Epidermal melanocyte (primary cell): Measurements from ENCODE around the gene MRNIP.

Experiments
- DNase-seq: peaks from one replicate; pipeline ENCODE4 v3.0.0; 2011; ENCODE audit warnings: low spot score; ENCODE audit not compliant: insufficient read length

The MRNIP gene

DNA sequence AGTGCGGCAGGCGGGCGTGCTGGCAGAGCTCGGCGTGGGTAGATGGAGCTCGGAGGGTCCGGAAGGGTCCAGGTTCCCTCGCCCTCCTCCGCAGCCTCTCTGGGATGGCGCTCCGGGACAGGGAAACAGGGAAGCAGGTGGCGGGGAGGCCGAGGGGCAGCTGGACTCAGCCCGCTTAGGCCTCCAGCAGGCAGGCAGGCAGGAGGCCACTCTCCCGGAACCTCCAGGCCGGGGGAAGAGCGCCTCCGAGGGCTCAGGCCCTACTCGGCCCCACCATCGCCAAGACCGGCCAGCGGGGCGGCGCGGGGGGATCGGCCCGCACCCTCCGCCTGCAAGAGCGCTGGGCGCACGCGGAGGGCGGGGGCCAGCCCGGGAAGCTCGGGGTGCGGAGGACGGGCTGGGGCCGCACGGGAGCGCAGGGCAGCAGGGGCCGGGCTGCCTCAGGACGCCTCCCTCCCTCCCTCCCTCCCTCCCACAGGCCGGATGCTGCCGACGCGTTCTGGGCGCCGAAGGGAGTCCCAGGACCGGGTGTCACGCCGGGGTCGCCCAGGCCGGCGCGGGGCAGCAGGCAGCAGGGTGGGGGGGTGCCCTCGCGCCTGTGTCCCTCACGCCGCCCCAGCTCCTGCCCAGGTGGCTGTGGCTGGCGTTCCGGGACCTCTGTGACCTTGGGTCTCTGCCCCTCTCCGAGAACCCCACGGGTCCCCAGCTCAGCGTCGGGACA, 52.9 kb downstream of the MRNIP start:
- DNase-seq: peak; percentile 71

DNA sequence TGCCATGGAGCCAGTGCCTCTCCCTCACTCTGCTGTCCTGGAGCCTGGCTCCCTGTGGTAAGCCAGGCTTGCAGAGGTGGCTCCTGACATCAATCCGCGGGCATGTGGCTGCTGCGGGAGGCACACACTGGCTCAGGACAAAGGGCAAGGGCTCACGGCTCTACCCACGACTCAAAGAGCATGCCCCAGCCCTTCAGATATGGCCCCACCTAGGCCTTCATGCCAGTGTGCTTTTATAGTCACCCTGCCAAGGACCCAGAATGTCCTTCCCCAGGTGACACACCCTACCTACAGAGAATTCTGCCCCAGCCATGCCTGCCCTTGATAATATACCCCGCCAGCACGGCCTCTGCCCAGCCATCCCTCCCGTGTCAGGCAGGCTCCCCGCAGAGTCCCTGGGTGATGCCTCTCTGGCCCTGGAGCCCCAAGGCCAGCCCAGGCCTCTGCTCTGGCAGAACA, 53.5 kb downstream of the MRNIP start:
- no peak for DNase-seq

DNA sequence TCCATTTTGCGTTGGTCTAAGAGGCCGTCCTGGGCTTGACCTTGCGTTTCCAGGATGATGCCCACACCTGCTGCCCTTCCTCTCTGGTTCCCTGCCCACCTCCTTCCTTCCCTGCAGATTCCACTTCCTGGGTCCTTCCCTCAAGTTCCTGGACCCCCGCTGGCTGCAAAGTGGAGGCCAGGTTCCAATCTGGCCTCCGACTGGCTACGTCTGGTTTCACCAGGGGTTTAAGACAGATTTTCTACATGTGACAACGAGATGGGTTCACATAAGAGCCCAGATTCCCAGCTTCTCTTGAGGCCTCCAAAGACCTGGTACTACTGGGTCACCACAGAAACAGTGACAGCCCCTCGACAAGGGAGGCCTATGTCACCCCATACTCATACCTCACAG, 54.1 kb downstream of the MRNIP start:
- no peak for DNase-seq

DNA sequence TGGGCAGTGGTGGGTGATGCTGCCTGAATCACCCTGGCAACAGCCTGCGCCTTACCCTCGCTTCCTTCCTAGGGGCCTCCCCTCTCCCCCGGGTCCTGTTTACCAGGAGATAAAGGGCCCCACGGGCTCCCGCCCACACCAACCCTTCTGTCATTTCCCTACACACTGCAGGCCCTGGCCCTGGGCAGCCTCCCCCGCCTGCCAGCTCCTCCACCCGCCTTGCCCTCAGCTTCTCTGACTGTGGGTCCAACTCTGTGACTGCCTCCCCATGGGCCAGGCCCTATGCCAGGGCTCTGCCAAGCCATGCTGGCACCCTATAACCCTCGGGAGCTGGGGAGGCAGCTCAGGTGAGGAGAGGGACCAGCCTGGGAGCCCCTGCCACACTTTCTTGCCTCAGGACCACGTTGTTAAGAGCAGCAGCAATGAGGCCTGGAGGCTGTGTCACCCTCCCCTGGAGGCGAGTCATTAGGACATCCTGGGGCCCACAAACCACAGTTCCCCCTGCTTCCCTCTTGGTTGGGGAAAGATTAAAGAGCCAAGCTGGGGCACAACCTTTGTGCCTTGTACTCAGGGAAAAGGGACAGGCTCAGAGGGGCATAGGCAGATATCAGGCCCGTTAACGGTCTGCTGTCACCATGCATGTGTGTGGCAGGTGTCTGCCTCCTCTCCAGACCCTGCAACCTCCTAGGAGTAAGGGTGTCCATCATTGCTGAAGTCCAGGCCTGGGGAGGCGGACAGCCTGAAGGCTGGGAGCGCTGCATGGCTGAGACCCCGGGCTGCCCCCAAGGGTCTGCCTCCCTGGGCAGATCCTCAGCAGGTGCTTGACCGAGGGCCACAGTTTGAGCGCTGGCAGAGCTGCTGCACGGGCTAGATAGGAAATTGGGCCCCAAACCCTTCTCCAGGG, 54.7 kb downstream of the MRNIP start:
- no peak for DNase-seq

DNA sequence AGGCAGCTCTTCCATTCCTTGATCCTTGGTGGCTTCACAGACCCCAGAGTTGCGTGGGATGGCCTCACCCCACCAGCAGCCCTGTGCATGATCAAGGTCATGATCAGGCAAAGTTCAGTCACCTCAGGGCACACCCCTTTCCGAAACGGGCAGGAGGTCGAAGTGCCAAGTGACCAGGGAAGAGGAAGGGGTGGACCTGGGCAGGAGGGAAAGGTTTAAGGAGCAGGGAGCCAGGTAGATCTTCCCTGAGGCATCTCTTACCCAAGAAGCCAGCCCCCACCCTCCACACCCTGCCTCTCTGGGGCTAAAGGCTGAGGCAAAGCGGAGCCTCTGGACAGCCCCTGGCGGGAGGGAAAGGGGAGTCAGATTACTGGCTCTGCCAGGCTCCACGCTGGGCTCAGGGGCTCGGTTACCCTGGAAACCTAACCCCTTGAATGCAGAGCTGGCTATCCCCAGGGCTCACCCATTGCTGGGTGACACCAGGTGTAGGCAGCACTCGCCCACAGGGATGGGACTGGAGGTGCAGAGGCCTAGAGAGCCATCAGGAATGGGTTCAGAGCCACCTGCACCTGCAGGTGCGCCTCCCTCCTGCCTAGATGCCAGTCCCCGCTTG, 55.6 kb downstream of the MRNIP start:
- DNase-seq: no peak

DNA sequence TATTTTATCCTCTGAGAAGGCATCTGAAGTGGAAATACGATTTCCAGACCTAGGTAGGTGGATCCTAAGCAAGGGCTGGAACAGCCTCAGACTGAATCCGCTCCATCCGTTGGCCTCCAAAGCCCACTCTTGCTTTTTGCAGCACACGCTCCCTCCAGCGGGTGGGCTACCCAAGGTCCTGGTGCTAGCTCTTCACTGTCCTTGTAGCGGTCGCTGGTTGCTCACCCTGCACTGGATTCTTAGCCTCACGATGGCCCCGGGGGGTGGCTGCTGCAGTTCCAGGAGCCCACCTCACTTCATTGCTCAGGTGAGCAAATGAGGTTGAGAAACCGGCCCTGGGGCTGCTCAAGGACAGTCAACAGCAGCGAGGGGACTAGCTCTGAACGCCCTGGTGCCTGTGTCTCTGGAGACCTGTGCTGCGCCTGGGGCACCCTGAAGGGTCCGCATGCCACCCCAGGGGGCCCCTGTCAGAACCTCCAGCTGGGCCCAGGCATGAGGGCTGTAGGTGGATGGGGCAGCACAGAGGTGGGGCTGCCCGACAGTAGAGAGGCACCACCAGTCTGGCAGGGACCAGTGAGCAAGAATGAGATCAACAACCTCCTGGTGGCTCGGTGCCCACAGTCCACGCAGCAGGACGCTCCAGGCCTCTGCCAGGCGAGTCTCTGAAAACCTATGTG, 56.3 kb downstream of the MRNIP start:
- DNase-seq: no peak

DNA sequence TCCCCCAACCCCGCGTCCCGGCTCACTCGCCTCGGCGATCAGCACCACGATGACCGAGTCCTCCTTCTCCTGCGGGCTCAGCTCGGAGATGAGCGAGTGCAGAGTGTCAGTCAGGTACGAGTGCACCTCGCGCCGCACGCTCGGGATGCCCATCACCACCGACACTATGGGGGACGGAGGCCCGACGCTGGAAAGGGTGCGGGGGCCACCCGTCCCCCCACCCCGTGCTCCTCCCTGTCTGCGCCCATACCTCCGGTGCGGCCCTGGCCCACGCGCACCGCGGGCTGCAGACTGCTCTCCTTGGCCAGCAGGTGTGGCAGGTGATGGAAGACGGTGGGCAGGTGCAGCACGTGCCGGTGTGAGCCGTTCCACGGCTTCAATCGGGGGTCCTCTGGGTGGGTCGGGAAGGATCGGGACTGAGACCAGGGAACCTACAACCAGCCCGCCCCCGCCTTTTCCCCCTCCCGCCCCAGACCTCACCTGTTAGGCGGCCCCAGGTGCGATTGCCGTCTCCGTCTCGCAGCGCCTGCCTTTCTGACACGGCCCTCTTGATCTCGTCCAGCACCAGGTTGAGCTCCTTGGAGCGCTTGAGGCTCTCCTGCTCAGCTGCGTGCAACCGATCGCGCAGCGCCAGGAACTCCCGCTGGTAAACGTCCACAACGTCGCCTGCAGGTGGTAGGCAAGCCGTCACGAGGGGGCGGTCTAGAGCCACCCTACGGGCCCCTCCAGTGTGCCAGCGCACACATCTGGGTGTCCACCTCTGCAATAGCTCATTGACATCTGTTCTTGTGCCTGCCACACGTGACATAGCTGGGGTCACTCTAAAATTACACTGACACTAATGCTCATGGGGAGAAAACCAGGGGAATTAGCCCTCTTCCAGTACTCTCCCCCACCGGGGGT, 57.1 kb downstream of the MRNIP start:
- DNase-seq: no peak

DNA sequence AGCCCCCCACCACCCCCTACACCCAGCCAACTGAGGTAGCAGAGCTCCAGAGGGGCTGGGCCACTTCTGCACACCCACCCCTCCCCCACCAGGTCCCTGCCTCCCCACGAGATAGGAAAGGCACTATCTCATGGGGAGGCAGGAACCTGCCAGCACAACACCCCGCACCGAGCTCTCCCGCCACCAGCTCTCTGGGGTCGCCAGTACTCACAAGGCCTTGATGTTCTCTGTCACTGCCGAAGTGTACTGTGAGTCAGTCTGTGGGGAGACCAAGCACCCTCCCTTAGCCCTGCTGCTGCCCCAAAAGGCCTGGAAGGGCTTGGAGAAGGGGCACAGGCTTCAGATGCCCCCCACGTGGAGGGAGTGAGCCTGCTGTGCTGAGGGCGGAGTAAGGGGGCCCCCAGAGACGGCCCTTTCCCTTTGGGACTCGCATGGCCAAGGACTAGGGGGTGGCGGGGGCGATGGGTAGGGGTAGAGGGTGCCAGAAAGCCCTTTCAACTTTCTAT, 57.9 kb downstream of the MRNIP start:
- no peak for DNase-seq

DNA sequence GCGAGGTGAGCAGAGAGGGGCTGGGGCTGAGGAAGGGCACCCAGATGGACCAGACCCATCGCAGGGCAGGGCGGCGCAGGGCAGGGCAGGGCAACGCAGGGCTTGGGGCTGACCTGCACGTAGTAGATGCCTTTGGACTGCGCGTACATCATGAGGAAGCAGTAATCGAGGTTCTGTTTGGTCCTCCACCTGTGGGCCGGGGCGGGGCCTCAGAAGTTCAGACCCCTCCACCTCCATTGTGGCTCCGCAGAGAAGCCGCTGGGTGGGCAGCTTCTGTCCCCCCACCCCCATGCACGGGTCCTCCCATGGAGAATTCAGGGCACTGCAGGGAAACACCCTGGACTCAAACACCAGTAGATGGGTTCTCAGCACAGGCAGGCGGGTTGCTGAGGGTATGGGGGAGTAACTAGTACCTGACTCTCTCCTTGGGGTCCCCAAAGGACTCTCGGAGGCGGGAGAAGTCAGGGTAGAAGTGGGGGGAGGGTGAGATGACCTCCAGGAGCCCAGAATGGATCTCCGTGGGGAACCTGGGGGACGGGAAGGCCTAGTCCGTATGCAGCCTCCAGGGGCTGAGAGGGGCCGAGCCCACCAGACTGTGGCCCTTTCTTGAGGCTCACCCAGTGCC, 58.4 kb downstream of the MRNIP start:
- no peak for DNase-seq

DNA sequence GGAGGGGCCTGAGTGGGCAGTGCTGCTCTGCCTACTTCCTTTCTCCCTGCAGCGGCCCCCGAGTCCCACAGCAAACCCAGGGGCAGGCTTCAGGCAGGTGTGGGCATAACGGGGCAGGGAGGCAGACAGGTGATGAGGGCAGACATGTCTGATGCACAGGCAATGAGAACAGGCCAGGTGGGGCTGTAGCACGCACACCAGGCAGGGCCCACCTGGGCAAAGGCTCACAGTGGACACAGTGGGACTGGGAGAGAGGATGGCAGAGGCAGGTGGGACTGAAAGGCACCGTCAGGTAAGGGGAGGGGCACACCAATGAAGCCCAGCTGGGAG, 59.0 kb downstream of the MRNIP start:
- DNase-seq: no peak

DNA sequence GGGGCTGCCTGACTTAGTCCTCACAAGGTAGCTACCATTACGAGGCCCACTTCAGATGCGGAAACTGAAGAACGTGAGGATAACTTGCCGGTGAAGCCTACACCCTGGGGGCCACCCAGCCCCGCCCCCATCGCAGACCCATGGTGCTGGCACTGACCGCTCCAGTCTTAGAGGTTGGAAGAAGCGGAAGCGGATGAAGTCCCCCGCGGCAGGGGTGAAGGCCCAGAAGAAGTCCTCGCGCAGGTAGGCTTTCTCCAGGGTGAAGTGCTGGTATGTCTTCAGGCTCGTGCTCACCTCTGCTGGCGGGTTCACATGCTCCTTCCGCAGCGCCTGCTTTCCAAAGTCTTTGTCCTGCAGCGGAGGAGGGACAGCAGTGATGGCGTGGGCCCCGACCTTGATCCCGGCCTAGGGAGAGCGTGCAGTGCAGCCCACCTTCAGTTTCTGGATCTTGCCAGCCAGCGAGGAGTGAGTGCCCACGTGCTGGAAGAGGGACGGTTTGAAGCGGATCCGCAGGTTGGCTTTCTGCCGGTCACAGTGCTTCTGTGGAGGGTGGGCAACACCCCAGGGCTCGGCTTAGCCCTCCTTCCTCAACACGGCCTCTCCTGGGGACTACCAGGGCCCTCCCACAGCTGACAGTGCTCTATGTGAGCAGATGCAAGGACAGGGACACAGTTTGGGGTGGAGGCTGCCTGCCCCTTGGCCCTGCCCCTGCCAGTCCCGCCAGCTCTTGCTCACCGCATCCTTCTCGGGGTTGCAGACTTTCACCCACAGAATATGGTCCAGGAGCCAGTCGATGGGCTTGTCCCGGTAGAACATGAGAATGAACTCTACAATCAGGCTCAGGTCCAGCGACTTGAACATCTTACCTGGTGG, 59.6 kb downstream of the MRNIP start:
- no peak for DNase-seq

DNA sequence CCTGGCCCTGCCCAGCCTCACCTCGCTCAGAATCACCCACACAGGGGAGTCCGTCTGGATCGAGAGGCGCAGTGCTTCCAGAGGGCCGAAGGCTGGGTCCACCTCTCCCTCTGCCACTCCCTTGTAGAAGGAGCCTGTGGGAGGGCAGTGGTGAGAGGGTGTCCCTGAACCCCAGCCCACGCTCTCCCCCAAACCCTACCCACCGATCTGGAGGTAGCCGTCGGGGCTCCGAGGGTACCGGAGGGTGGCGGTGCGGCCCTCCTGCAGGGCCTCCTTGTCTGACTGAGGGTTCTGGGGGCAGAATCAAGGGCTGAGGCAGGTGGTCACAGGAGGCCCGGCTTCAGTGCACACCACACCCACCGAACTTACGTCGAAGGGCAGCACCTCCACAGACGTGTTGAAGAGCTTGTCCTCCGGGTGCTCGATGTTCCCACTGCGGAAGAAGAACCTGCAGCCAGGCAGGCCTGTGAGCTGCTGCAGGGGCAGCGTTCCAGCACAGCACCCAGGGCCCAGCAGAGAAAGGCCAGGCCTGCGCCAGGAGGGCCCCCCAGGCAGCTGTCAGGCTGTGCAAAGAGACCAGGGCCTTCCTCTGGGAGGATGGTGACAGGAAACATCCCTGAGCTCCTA, 60.4 kb downstream of the MRNIP start:
- DNase-seq: no peak

DNA sequence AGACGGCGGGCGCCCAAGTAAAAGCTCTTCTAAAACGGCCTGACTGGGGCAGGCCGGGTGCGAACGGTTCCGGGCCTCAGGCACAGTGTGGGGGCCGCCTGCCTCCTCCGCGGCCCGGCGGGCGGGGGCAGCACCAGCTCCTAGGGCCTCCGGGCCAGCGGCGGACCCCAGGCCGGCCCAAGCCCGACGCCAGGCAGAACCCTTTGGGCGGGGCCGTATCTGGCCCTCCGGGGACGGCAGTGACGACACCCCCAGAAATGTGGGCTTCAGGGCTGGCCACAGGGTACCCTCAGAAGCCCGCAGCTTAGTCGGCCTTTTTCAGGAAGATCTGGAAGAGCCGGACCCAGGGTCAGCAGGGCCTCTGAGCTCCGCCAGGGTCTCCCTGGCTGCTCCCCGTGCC, 60.9 kb downstream of the MRNIP start:
- no peak for DNase-seq

DNA sequence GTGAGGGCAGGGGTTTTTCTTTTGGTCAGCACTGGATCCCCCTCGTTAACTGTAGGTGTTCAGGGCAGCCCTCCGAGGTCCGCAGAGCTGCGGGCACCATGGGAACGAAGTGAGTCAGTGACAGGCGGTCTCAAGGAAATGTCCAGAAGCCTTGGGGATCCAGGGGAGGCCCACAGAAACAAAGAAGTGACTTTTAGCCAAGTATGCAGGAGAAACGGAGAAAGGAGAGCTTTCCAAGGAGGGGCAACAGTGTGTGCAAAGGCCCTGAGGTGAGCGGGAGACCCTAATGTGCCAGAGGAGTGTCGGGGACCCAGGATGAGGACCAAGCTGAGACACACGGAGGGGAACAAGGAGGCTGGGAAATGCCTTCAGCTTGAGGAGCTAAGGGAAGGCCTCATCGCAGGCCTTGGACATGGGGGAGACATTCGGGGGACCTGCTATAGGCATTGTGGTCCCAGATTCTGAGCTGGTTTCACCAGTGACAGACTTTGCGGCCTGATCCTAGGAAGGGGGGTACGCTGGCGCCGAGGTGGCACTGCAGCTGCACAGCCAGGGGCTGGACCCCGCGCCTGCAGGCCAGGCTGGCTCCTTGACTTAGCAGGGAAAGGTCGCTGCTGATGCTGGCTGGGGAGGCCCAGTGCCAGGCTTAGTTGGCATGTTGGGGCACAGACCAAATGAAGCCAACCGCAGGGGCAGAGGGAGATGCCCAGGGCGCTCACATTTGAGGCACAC, 61.6 kb downstream of the MRNIP start:
- DNase-seq: no peak

DNA sequence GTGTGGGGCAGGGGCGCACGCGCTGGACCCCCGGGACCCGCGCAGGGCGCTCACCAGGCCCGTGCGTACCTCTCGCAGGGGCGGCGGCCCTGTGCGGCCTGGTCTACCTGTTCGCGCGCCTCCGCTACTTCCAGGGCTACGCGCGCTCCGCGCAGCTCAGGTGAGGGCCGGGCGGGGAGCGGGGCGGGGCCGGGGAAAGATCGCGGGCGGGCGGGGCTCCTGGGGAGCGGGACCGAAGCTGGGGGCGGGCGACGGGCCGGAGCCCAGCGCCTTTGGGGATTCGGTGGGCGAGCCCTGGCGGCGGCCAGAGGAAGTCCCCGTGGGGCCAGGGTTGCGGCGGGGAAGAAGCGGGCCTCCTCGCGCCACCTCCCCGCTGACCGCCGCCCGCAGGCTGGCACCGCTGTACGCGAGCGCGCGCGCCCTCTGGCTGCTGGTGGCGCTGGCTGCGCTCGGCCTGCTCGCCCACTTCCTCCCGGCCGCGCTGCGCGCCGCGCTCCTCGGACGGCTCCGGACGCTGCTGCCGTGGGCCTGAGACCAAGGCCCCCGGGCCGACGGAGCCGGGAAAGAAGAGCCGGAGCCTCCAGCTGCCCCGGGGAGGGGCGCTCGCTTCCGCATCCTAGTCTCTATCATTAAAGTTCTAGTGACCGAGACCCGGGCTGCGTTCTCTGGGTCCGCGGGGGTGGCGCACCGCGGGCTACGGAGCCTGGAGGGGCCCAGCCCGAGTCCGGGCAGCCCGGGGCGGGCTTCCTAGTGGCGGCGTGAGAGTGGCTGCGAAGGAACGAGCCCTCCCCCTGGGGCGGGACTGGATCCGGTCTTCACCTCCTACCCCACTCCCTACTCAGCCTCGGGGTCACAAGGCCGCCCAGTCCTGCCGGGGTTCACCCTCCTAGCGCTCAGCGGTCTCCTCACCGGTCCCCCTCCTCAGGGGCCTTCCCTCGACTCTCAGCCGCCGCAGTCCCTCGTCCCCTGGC, 62.5 kb downstream of the MRNIP start:
- DNase-seq: peak; percentile 89

DNA sequence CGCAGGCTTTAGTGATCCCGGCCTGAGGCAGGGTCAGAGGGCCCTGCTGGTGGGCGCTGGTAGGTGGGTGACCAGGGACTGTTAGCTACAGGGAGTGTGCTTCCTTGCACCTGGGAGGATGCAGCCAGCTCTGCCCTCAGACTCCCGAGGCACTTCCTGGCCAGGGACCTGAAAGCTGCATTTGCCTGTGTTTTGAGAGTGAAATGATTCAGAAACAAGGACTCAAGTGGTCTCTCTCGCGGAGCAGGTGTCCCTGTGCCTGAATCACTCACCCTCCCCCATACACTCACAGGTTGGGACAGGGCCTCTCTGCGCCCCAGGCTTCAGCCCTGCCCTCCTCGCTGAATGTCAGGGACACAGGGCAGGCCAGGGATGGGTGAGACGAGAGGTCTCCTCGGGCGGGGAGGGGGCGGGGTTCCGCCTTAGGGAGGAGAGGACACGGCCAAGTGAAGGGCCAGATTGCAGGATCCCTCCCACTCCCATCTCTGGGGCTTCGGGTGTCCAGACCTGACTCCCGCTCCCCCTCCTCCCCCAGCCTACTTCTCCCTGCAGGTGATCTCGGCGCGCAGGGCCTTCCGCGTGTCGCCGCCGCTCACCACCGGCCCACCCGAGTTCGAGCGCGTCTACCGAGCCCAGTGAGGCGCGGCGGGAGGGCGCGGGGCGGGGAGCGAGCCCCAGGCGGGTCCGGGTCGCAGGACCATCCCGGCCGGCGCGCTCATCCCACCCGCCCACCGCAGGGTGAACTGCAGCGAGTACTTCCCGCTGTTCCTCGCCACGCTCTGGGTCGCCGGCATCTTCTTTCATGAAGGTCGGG, 63.4 kb downstream of the MRNIP start:
- no peak for DNase-seq
